ENCODE results near the gene FBXO42. TPM values are rescaled to one million over a fixed set of nuclear protein-coding genes. Genes with fewer than 3 reads are reported as not detected.

Gene FBXO42
- total and polyA plus RNA-seq, 7 experiments from 2014 or later = 17.9 to 26.7 (median 24.6) TPM

DNA sequence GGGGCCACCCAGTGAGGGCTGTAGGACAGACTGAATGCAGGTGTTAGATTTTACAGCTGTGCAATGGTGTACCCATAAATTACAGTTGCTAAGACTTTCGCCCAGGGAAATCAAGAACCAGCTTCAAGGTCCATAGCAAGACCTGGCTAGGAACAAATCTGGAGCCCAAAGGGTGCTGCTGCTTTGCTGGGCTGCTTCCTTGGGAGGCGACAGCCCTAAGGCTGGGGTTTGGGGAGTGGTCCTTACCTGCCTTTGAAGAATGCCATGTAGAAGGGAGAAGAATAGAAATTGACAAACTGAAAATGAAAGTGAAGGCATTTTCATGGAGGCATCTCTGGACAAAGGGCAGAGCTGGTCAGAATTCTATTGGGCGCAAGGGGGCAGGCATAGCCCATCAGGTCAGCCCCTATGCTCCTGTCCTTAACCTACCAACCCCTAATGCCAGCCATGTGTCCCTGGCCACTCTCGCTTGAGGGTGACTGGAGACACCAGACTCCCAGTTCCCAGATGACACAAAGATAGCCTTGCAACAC, 132.2 kb downstream of the FBXO42 start:
- Mint-ChIP-seq H3K27me3 (peaks cover 5 to 15% (median 8%) of the 10 kb centered on the region in 5 donors), H3K9me3 (peaks cover 0 to 2% (median 0%) of the 10 kb centered on the region in 11 donors), H3K4me1 (peaks cover 9 to 30% (median 23%) of the 10 kb centered on the region in 7 donors), H3K27ac (peak overlapping the region in 3 of 9 donors; percentile 35 to 81 (median 76)), H3K36me3 (peaks cover 0 to 8% (median 5%) of the 10 kb centered on the region in 5 donors), H3K4me3 (no peak overlapping the region)
- DNase-seq = no peak
- ChIA-PET CTCF (no interaction called here), POLR2A (interaction anchor here (0.8 kb wide), 2 partner anchors 9 to 47 kb away, joined by 3 read pairs; no protein-coding TSS in a partner anchor)
- Histone ChIP-seq H3K4me3 (ENCODE audit: low read length) (no peak overlapping the region), H3K9me3 (ENCODE audit: control insufficient read depth in 2 of 3, low read length in 3 of 3) (no peaks in the 10 kb centered on the region), H3K4me1 (ENCODE audit: control insufficient read depth in 2 of 2, insufficient read depth in 2 of 2, low read length in 2 of 2) (peaks cover 0 to 6% of the 10 kb centered on the region in 2 donors), H3K36me3 (ENCODE audit: control insufficient read depth in 2 of 3, insufficient read depth in 3 of 3, low read length in 3 of 3) (no peaks in the 10 kb centered on the region), H3K27me3 (ENCODE audit: control insufficient read depth in 2 of 2, insufficient read depth in 2 of 2, low read length in 2 of 2) (no peaks in the 10 kb centered on the region), H3K27ac (ENCODE audit: low read depth, low read length) (no peak overlapping the region)
- intact Hi-C loops (cut with micrococcal nuclease) = loop anchor here in 1 of 2 donors (5.0 kb wide), 1 partner anchor 373 kb away; the partner anchor contains the start of gene SPEN
- ATAC-seq = no peak

DNA sequence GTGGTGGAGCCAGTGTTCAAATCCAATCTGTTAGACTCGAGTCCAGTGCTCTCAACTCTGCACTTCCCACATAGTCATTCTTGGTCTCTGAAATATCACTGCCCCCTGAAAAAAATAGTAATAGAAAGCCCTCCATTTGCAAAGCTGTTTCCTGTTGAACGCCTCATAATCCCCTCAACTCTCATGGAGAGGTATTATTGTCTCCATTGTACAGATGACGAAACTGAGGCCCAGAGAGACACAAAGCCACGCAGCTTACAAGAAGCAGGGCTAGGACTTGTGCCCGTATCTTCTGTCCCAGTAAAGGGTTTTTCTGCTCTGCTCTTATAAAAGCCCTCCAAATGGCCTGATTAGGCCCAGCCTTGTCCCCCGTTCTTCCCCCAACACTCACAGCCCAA, 133.6 kb downstream of the FBXO42 start:
- Mint-ChIP-seq H3K9me3 (peaks cover 0 to 2% (median 0%) of the 10 kb centered on the region in 11 donors), H3K4me3 (peak overlapping the region in 6 of 10 donors; percentile 39 to 91 (median 62)), H3K4me1 (peaks cover 9 to 30% (median 23%) of the 10 kb centered on the region in 7 donors), H3K27me3 (peaks cover 0 to 8% (median 0%) of the 10 kb centered on the region in 5 donors), H3K27ac (peak overlapping the region in 8 of 9 donors; percentile 34 to 82 (median 79)), H3K36me3 (peaks cover 0 to under 1% (median 0%) of the 10 kb centered on the region in 5 donors)
- H3K27ac ChIP-seq (ENCODE audit: low read depth, low read length) = no peak overlapping the region
- no peak for ATAC-seq
- no peak for DNase-seq
- H3K36me3 ChIP-seq (ENCODE audit: control insufficient read depth in 2 of 3, insufficient read depth in 3 of 3, low read length in 3 of 3) = no peaks in the 10 kb centered on the region
- H3K9me3 ChIP-seq (ENCODE audit: control insufficient read depth in 2 of 3, low read length in 3 of 3) = no peaks in the 10 kb centered on the region
- no peaks in the 10 kb centered on the region for H3K27me3 ChIP-seq (ENCODE audit: control insufficient read depth in 2 of 2, insufficient read depth in 2 of 2, low read length in 2 of 2)
- intact Hi-C loops (cut with micrococcal nuclease) = loop anchor here in 1 of 2 donors (5.0 kb wide), 1 partner anchor 371 kb away; the partner anchor contains the start of gene SPEN
- H3K4me1 ChIP-seq (ENCODE audit: control insufficient read depth in 2 of 2, insufficient read depth in 2 of 2, low read length in 2 of 2) = peaks cover 0 to 6% of the 10 kb centered on the region in 2 donors
- ChIA-PET POLR2A (interaction anchor here (0.6 to 1.4 kb wide), 3 partner anchors 10 to 1250 kb away, joined by 3 read pairs; no protein-coding TSS in a partner anchor), CTCF (interaction anchor here (0.6 kb wide), 1 partner anchor 16 kb away, joined by 3 read pairs; no protein-coding TSS in a partner anchor)
- H3K4me3 ChIP-seq (ENCODE audit: low read length) = no peak overlapping the region

- no peak overlapping the region for H3K4me3 ChIP-seq (ENCODE audit: low read length)
- peaks cover 0 to 8% (median 0%) of the 10 kb centered on the region in 5 donors for H3K27me3 Mint-ChIP-seq
- H3K27me3 ChIP-seq (ENCODE audit: control insufficient read depth in 2 of 2, insufficient read depth in 2 of 2, low read length in 2 of 2) = no peaks in the 10 kb centered on the region
- no peaks in the 10 kb centered on the region for H3K36me3 Mint-ChIP-seq
- peaks cover 9 to 30% (median 23%) of the 10 kb centered on the region in 7 donors for H3K4me1 Mint-ChIP-seq
- POLR2A ChIA-PET = interaction anchor here (0.7 to 2.9 kb wide), 7 partner anchors 9 to 1250 kb away, joined by 3 to 17 read pairs (median 3); partner anchors contain the start of gene CPLANE2
- no peak for ATAC-seq
- H3K9me3 Mint-ChIP-seq = peaks cover 0 to 2% (median 0%) of the 10 kb centered on the region in 11 donors
- H3K9me3 ChIP-seq (ENCODE audit: control insufficient read depth in 2 of 3, low read length in 3 of 3) = no peaks in the 10 kb centered on the region
- no peak for DNase-seq
- peak overlapping the region in 8 of 9 donors; percentile 34 to 82 (median 78) for H3K27ac Mint-ChIP-seq
- CTCF ChIA-PET = interaction anchor here (0.6 kb wide), 1 partner anchor 424 kb away, joined by 3 read pairs; no protein-coding TSS in a partner anchor
- no peaks in the 10 kb centered on the region for H3K36me3 ChIP-seq (ENCODE audit: control insufficient read depth in 2 of 3, insufficient read depth in 3 of 3, low read length in 3 of 3)
- H3K4me3 Mint-ChIP-seq = peak overlapping the region in 9 of 10 donors; percentile 48 to 91 (median 76)
- H3K27ac ChIP-seq (ENCODE audit: low read depth, low read length) = peak overlapping the region; percentile 54
- intact Hi-C loops (cut with micrococcal nuclease) = loop anchor here in 1 of 2 donors (5.0 kb wide), 1 partner anchor 371 kb away; the partner anchor contains the start of gene SPEN
- peaks cover 0 to 6% of the 10 kb centered on the region in 2 donors for H3K4me1 ChIP-seq (ENCODE audit: control insufficient read depth in 2 of 2, insufficient read depth in 2 of 2, low read length in 2 of 2)
Observed at GRCh38 chr1:16218014-16218673, 134.1 kb downstream of the FBXO42 start.

DNA sequence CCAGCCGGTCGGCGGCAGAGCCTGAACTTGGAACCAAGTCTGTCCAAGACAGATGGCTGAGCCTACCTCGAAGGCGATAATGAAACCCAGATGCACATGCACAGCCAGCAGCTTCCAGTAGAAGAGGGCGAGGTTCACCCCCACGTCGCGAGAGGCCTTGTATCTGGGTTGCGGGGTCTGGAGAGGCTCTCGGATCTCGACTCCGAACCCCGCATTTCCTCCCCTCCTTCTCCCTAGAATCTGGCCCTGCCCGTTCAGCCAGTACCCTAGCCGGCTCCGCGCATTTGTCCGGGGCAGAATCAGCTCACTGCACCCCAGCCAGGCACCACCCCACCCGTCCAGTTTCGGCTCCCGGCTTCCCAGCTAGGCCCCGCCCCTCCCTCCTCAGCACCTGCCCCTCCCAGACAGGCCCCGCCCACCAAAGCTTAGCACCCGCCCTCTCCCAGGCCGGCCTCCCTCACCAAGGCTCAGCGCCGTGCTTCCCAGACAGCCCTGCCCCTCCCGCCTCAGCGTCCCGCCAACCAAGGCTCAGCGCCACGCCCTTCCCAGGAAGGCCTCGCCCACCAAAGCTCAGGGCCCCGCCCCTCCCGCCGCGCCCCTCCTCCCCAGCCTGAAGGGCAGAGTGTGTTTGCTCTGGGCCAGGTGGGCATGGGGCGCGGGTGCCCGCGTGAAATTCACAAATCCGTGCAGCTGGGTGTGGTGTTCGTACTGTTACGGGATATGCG, 135.1 kb downstream of the FBXO42 start:
- no peaks in the 10 kb centered on the region for H3K36me3 ChIP-seq (ENCODE audit: control insufficient read depth in 2 of 3, insufficient read depth in 3 of 3, low read length in 3 of 3)
- intact Hi-C loops (cut with micrococcal nuclease) = loop anchor here (1.0 to 5.0 kb wide), 6 partner anchors 11 to 370 kb away; partner anchors contain the start of genes CPLANE2 (in 1 of the 2), SPEN (in 1 of the 2) and SZRD1 (in 1 of the 2)
- H3K27me3 Mint-ChIP-seq = peaks cover 0 to 11% (median 0%) of the 10 kb centered on the region in 5 donors
- no peaks in the 10 kb centered on the region for H3K27me3 ChIP-seq (ENCODE audit: control insufficient read depth in 2 of 2, insufficient read depth in 2 of 2, low read length in 2 of 2)
- peak overlapping the region; percentile 54 for H3K27ac ChIP-seq (ENCODE audit: low read depth, low read length)
- ChIA-PET CTCF (interaction anchor here (1.8 kb wide), 1 partner anchor 27 kb away, joined by 4 read pairs; no protein-coding TSS in a partner anchor), POLR2A (interaction anchor here (0.9 to 2.9 kb wide), 7 partner anchors 8 to 384 kb away, joined by 3 to 17 read pairs (median 3); partner anchors contain the start of gene CPLANE2)
- peak; percentile 99 for ATAC-seq
- no peaks in the 10 kb centered on the region for H3K36me3 Mint-ChIP-seq
- DNase-seq = peak; percentile 80 to 94 (median 89)
- peaks cover 0 to 2% (median 0%) of the 10 kb centered on the region in 11 donors for H3K9me3 Mint-ChIP-seq
- H3K4me3 ChIP-seq (ENCODE audit: low read length) = peak overlapping the region; percentile 67
- peaks cover 9 to 30% (median 23%) of the 10 kb centered on the region in 7 donors for H3K4me1 Mint-ChIP-seq
- H3K9me3 ChIP-seq (ENCODE audit: control insufficient read depth in 2 of 3, low read length in 3 of 3) = no peaks in the 10 kb centered on the region
- H3K4me3 Mint-ChIP-seq = peak overlapping the region; percentile 81 to 91 (median 88)
- peaks cover 0 to 6% of the 10 kb centered on the region in 2 donors for H3K4me1 ChIP-seq (ENCODE audit: control insufficient read depth in 2 of 2, insufficient read depth in 2 of 2, low read length in 2 of 2)
- H3K27ac Mint-ChIP-seq = peak overlapping the region in 8 of 9 donors; percentile 33 to 82 (median 68)

- CTCF ChIA-PET = interaction anchor here (1.8 kb wide), 1 partner anchor 29 kb away, joined by 4 read pairs; no protein-coding TSS in a partner anchor
- Mint-ChIP-seq H3K27ac (peak overlapping the region in 6 of 9 donors; percentile 8 to 74 (median 44)), H3K4me1 (peaks cover 9 to 30% (median 23%) of the 10 kb centered on the region in 7 donors), H3K36me3 (no peaks in the 10 kb centered on the region), H3K9me3 (no peaks in the 10 kb centered on the region), H3K4me3 (peak overlapping the region; percentile 81 to 91 (median 88)), H3K27me3 (peaks cover 0 to 6% (median 0%) of the 10 kb centered on the region in 5 donors)
- ATAC-seq (peak; percentile 46), DNase-seq (peak in 7 of 9 donors; percentile 23 to 64 (median 27))
- Histone ChIP-seq H3K27me3 (ENCODE audit: control insufficient read depth in 2 of 2, insufficient read depth in 2 of 2, low read length in 2 of 2) (no peaks in the 10 kb centered on the region), H3K9me3 (ENCODE audit: control insufficient read depth in 2 of 3, low read length in 3 of 3) (no peaks in the 10 kb centered on the region), H3K36me3 (ENCODE audit: control insufficient read depth in 2 of 3, insufficient read depth in 3 of 3, low read length in 3 of 3) (no peaks in the 10 kb centered on the region), H3K4me3 (ENCODE audit: low read length) (peak overlapping the region; percentile 67), H3K4me1 (ENCODE audit: control insufficient read depth in 2 of 2, insufficient read depth in 2 of 2, low read length in 2 of 2) (peaks cover 0 to 6% of the 10 kb centered on the region in 2 donors), H3K27ac (ENCODE audit: low read depth, low read length) (peak overlapping the region; percentile 24)
- intact Hi-C loops (cut with micrococcal nuclease) = loop anchor here in 1 of 2 donors (2.0 to 5.0 kb wide), 2 partner anchors 53 to 369 kb away; partner anchors contain the start of gene SPEN
- POLR2A ChIA-PET = interaction anchor here (0.7 to 2.9 kb wide), 4 partner anchors 10 to 54 kb away, joined by 3 to 17 read pairs (median 5); partner anchors contain the start of gene CPLANE2
Observed at GRCh38 chr1:16215882-16216753, 136.2 kb downstream of the FBXO42 start.

All from naive thymus-derived CD4-positive, alpha-beta T cell (primary cell).